Spleen (tissue), 11 donors: ENCODE results near the gene LSM5. TPM values are rescaled to one million over a fixed set of nuclear protein-coding genes. Genes with fewer than 3 reads are reported as not detected.

Experiments used
- DNase-seq: peaks from one replicate; pipeline ENCODE4 v3.0.0-alpha.2; 2020
- H3K27ac ChIP-seq, 8 donors: fragments of 200-600 bp; sonication (generic) in 7 of 8; 1 replicate in 4 of 8; 2 replicates in 4 of 8; pipeline versions ENCODE4 v1.5.0 to v1.8.0; 2016 to 2021; ENCODE audit warnings: inconsistent platforms in 4 of 8, mild to moderate bottlenecking in 4 of 8, moderate library complexity in 1 of 8
- H3K27me3 ChIP-seq, 7 donors: fragments of 200-600 bp; sonication (generic) in 6 of 7; replicated peaks in 1 of 7; 1 replicate in 4 of 7; 2 replicates in 3 of 7; pipeline versions ENCODE4 v1.5.0 to v1.8.0; 2016 to 2021; ENCODE audit warnings: inconsistent platforms in 3 of 7, mild to moderate bottlenecking in 1 of 7
- H3K36me3 ChIP-seq, 6 donors: fragments of 200-600 bp; sonication (generic) in 5 of 6; 1 replicate in 4 of 6; 2 replicates in 2 of 6; pipeline versions ENCODE4 v1.5.0 to v1.8.0; 2016 to 2021; ENCODE audit warnings: inconsistent platforms in 2 of 6
- H3K4me1 ChIP-seq, 6 donors: fragments of 200-600 bp; sonication (generic) in 5 of 6; 1 replicate in 3 of 6; 2 replicates in 3 of 6; pipeline versions ENCODE4 v1.5.0 to v1.8.0; 2016 to 2021; ENCODE audit warnings: inconsistent platforms in 3 of 6
- H3K4me3 ChIP-seq, 8 donors: fragments of 200-600 bp; sonication (generic) in 7 of 8; 1 replicate in 4 of 8; 2 replicates in 4 of 8; pipeline versions ENCODE4 v1.5.0 to v1.8.0; 2016 to 2021; ENCODE audit warnings: inconsistent platforms in 4 of 8, mild to moderate bottlenecking in 4 of 8, moderate library complexity in 2 of 8
- H3K9me3 ChIP-seq, 8 donors: fragments of 200-600 bp; sonication (generic) in 7 of 8; 1 replicate in 4 of 8; 2 replicates in 4 of 8; pipeline versions ENCODE4 v1.5.0 to v1.8.0; 2016 to 2021; ENCODE audit warnings: inconsistent platforms in 4 of 8
- CTCF ChIP-seq, 11 experiments: fragments of 200-600 bp in 7 of 11; fragments of 450-650 bp in 4 of 11; sonication (generic) in 4 of 11; IDR thresholded peaks in 8 of 11; conservative IDR thresholded peaks in 3 of 11; 1 replicate in 7 of 11; 2 replicates in 4 of 11; pipeline versions ENCODE4 v1.4.0 to v1.8.0; 2016 to 2021; ENCODE audit warnings: antibody characterized with exemption in 11 of 11, inconsistent platforms in 4 of 11, mild to moderate bottlenecking in 1 of 11
- POLR2A ChIP-seq, 3 donors: fragments of 450-650 bp; IDR thresholded peaks; one replicate each; pipeline ENCODE4 v1.5.1; 2017; ENCODE audit warnings: antibody characterized with exemption in 3 of 3, mild to moderate bottlenecking in 1 of 3
- POLR2AphosphoS5 ChIP-seq, 3 donors: sonication (generic); formaldehyde crosslinking; IDR thresholded peaks; one replicate each; pipeline ENCODE4 v1.5.1; 2017; ENCODE audit warnings: antibody characterized with exemption in 3 of 3
- WGBS, 5 donors: extraction: QIAGEN DNeasy Blood & Tissue Kit in 3 of 5; methylation state at CpG; one replicate each; pipeline versions ENCODE4 v1.1.5 to v1.1.7; 2013 to 2018; 5-methylcytosine and 5-hydroxymethylcytosine counted together
- intact Hi-C: fragments of 100-400 bp; cut with DNase I; formaldehyde crosslinking; loops from one replicate; pipeline ENCODE4 v1.15.0; 2023; ENCODE audit warnings: low total_unique reads
- polyA plus RNA-seq, 3 donors: library from polyadenylated mRNA; stranded (reverse); fragments of 200-250 nt; gene quantifications; one replicate each; pipeline ENCODE4 v1.2.1, GENCODE V29; 2013
- total RNA-seq, 7 donors: library from RNA; depleted of rRNA in 3 of 7; stranded (reverse); fragments of >200 nt in 3 of 7; fragmentation: NEBNext Ultra II Directional in 4 of 7; extraction: Animal tissue kit (Norgen Biotek cat#: 25700) in 4 of 7; gene quantifications; one replicate each; pipeline versions ENCODE4 v1.1.0 to v1.2.1, GENCODE V29; 2016 to 2021
- donor health status: healthy with polysubstance abuse.
- donor health status: DM: no; HTN: no; CAD: no; lungs with moderate emphysema.
- donor health status: DM: no; HTN: no; CAD: no.
- donor health status: Bipolar disorder and iron deficiency.
- donor health status: healthy.
- donor health status: DM: no; HTN: no; CAD: no.
- donor health status: DM: yes; HTN: yes; CAD: no.

LSM5 gene
- total and polyA plus RNA-seq, 10 donors = 14.5 to 142 (median 33.2) TPM

DNA sequence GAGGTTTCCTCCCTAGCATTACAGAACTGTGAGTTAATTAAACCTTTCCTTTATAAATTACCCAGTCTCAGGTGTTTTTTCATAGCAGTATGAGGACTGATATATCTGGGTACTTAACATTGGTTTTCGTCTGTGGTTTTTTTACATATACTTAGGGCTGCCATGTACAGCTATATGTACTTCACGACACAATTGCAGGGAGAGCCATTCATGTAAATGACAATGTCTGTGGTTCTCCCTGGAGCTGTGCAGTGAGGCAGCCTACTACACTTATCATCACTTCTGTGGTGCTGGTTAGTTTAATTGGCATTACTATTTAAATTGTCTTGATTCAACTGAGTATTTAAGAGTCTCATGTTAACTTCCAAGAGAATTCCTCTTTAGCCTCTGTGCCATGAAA is 45.8 kb upstream of the LSM5 start:
- Histone ChIP-seq H3K27me3 (no peaks in the 10 kb centered on the region), H3K36me3 (peaks cover 0 to 26% (median 0%) of the 10 kb centered on the region in 6 donors), H3K27ac (no peak overlapping the region), H3K9me3 (no peaks in the 10 kb centered on the region), H3K4me1 (peaks cover 0 to 15% (median 8%) of the 10 kb centered on the region in 6 donors), H3K4me3 (no peak overlapping the region)
- TF ChIP-seq POLR2AphosphoS5 (IDR thresholded peaks at IDR 0.05) = no peak
- TF ChIP-seq POLR2A (IDR thresholded peaks at IDR 0.05) = no peak
- TF ChIP-seq CTCF (IDR thresholded peaks at IDR 0.05 in 8 of 11, conservative IDR thresholded peaks at IDR 0.05 in 3 of 11) = no peak
- DNase-seq = no peak
- 90 to 98% (median 92%) methylated on average over 2 of the region's 2 CpGs for WGBS, 5 donors
- intact Hi-C loops = no loop called here

DNA sequence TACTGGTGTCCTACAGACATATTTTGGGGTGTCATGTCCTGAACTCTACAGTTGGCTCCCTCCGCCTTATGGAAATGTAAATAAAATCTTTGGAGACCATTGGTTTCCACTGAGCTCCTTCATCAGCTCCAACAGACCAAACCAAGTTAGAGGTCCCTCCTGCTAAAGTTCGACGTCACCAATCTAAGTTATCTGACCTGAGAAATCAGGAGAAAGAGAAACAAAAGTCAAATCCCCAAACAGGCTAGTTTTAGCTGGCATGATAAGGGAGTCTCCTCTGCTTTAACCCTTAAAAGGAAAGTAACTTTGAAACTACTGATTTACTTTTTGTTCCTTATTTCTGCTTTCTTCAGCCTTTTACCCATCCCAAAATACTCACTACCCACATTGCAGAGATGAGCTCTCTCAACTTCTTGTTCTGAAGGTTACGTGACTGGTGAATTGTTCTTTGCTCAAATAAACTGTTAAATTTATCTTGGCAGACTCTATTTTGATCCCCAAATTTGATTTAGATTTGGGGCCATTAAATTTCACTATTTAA is 45.1 kb upstream of the LSM5 start:
- 66 to 96% (median 81%) methylated on average over 4 of the region's 4 CpGs for WGBS, 5 donors
- Histone ChIP-seq H3K9me3 (no peaks in the 10 kb centered on the region), H3K4me1 (peaks cover 0 to 15% (median 8%) of the 10 kb centered on the region in 6 donors), H3K36me3 (peaks cover 0 to 26% (median 0%) of the 10 kb centered on the region in 6 donors), H3K4me3 (no peak overlapping the region), H3K27ac (no peak overlapping the region), H3K27me3 (no peaks in the 10 kb centered on the region)
- DNase-seq = no peak
- TF ChIP-seq POLR2AphosphoS5 (IDR thresholded peaks at IDR 0.05) (no peak), CTCF (IDR thresholded peaks at IDR 0.05 in 8 of 11, conservative IDR thresholded peaks at IDR 0.05 in 3 of 11) (no peak), POLR2A (IDR thresholded peaks at IDR 0.05) (no peak)
- intact Hi-C loops = no loop called here

DNA sequence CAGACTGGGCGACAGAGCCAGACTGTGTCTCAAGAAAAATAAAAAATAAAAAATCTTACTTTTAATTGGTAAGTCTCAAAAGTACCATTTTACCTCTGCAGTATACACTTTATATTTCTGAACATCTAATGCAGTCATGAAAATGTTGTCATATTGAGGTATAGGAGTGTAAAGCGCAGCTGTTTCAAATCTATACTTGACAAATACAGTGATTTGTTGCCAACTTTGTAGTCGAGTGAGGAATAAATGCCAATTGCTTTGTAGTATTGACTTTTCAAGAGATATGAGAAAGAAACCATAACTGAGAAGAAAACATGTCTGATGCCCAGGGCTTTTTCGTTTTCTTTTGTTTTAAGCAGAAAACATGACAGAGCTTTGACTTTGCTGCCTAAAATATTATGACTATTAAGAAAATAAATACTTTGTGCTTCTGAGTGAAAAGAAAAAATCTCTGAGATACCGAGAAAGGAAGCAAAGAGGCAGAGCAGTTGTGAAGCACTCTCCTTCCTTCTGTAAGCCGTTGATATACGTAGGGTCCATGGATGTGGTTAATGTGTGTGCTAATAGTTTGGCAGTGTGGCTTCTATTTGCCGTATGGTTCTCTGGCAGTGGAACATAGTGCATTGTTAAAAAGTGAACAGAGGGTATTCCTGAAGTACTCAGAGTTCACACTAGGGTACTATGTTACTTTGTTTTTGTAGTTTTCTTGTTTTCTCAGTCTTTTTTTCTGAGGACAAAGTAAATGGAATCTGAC is 43.3 kb upstream of the LSM5 start:
- intact Hi-C loops = no loop called here
- no peak for TF ChIP-seq CTCF (IDR thresholded peaks at IDR 0.05 in 8 of 11, conservative IDR thresholded peaks at IDR 0.05 in 3 of 11)
- TF ChIP-seq POLR2AphosphoS5 (IDR thresholded peaks at IDR 0.05) = no peak
- no peak for TF ChIP-seq POLR2A (IDR thresholded peaks at IDR 0.05)
- WGBS, 5 donors = 62 to 74% (median 67%) methylated on average over 8 of the region's 8 CpGs
- Histone ChIP-seq H3K4me3 (no peak overlapping the region), H3K9me3 (no peaks in the 10 kb centered on the region), H3K36me3 (peaks cover 0 to 26% (median 0%) of the 10 kb centered on the region in 6 donors), H3K4me1 (peaks cover 0 to 15% (median 7%) of the 10 kb centered on the region in 6 donors), H3K27me3 (no peaks in the 10 kb centered on the region), H3K27ac (no peak overlapping the region)
- no peak for DNase-seq

GRCh38 chr7:32532716-32533115 is 42.5 kb upstream of the LSM5 start:
- DNase-seq = no peak
- Histone ChIP-seq H3K27me3 (no peaks in the 10 kb centered on the region), H3K4me1 (peaks cover 0 to 15% (median 7%) of the 10 kb centered on the region in 6 donors), H3K4me3 (no peak overlapping the region), H3K9me3 (no peaks in the 10 kb centered on the region), H3K36me3 (peaks cover 0 to 33% (median 0%) of the 10 kb centered on the region in 6 donors), H3K27ac (no peak overlapping the region)
- TF ChIP-seq CTCF (IDR thresholded peaks at IDR 0.05 in 8 of 11, conservative IDR thresholded peaks at IDR 0.05 in 3 of 11) = no peak
- TF ChIP-seq POLR2AphosphoS5 (IDR thresholded peaks at IDR 0.05) = no peak
- no peak for TF ChIP-seq POLR2A (IDR thresholded peaks at IDR 0.05)
- WGBS, 5 donors = 84 to 97% (median 93%) methylated on average over 5 of the region's 5 CpGs
- intact Hi-C loops = no loop called here
